Breast epithelium (tissue), 3 donors: ENCODE data around the gene USP21.

Experiments
- POLR2A ChIP-seq: fragments of 450-650 bp; IDR thresholded peaks from one replicate; pipeline ENCODE4 v1.6.1; 2016; ENCODE audit warnings: antibody characterized with exemption, mild to moderate bottlenecking, moderate library complexity
- POLR2AphosphoS5 ChIP-seq, 3 donors: sonication (generic); formaldehyde crosslinking; IDR thresholded peaks; one replicate each; pipeline ENCODE4 v1.6.1; 2017; ENCODE audit warnings: antibody characterized with exemption in 3 of 3
- TF ChIP-seq, protein P1 (sequence below), 3 donors: fragments of 450-650 bp; IDR thresholded peaks; one replicate each; pipeline ENCODE4 v1.5.1; 2016 to 2017; ENCODE audit warnings: antibody characterized with exemption in 3 of 3, mild to moderate bottlenecking in 3 of 3, moderate library complexity in 3 of 3

DNA sequence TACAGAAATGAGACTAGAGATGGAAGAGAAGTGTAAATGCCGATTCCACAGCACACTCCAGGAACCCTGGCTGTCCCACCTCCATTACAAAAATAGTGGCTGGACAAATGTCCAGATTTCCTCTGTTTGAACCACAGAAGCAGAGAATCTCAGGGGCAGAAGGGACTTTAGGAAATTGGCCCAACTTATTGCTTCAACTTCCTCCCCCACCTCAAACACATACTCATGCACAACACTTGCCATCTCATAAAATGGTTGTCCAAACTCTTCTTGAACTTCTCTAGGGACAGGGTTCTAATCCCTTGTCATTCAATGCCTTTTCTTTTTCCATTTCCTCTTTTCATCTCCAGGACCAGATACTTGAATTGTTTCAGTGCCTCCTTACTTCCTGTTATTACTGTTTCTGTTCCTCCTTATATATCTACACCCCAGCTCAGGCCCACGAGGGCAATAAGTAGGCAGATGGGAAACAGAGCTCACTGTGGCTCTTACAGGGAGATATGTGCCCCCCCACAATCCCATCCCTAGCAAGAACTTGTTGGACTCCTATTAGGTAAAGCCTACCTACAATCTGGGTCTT, 26.5 kb downstream of the USP21 start:
- TF ChIP-seq POLR2A (no peak), POLR2AphosphoS5 (IDR thresholded peaks at IDR 0.05) (no peak)
- TF ChIP-seq, protein P1, sequence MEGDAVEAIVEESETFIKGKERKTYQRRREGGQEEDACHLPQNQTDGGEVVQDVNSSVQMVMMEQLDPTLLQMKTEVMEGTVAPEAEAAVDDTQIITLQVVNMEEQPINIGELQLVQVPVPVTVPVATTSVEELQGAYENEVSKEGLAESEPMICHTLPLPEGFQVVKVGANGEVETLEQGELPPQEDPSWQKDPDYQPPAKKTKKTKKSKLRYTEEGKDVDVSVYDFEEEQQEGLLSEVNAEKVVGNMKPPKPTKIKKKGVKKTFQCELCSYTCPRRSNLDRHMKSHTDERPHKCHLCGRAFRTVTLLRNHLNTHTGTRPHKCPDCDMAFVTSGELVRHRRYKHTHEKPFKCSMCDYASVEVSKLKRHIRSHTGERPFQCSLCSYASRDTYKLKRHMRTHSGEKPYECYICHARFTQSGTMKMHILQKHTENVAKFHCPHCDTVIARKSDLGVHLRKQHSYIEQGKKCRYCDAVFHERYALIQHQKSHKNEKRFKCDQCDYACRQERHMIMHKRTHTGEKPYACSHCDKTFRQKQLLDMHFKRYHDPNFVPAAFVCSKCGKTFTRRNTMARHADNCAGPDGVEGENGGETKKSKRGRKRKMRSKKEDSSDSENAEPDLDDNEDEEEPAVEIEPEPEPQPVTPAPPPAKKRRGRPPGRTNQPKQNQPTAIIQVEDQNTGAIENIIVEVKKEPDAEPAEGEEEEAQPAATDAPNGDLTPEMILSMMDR (IDR thresholded peaks at IDR 0.05), result no peak
